ENCODE data around the gene ZSCAN22. TPM values are rescaled to one million over a fixed set of nuclear protein-coding genes. Genes with fewer than 3 reads are reported as not detected.
A peak's percentile ranks its signal among the peaks of the same experiment; 100 is the strongest.

The ZSCAN22 gene
- total and polyA plus RNA-seq, 8 donors, result 0.65 to 2.5 (median 1.2) TPM

DNA sequence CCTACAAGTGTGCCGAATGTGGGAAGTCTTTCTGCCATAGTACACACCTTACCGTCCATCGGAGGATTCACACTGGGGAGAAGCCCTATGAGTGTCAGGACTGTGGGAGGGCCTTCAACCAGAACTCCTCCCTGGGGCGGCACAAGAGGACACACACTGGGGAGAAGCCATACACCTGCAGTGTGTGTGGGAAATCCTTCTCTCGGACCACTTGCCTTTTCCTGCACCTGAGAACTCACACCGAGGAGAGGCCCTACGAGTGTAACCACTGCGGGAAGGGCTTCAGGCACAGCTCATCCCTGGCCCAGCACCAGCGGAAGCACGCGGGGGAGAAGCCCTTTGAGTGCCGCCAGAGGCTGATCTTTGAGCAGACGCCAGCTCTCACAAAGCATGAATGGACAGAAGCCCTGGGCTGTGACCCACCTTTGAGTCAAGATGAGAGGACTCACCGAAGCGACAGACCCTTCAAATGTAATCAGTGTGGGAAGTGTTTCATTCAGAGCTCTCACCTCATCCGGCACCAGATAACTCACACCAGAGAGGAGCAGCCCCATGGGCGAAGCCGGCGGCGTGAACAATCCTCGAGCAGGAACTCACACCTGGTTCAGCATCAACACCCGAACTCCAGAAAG lies 31.9 kb upstream of the ZSCAN22 start:
- H3K4me1 ChIP-seq, result no peaks in the 10 kb centered on the region
- FAIRE-seq (no peak), ATAC-seq (no peak), DNase-seq (no peak)
- intact Hi-C loops (cut with DNase I), result no loop called here
- H3K27me3 ChIP-seq, result no peaks in the 10 kb centered on the region
- TF ChIP-seq, protein P1, sequence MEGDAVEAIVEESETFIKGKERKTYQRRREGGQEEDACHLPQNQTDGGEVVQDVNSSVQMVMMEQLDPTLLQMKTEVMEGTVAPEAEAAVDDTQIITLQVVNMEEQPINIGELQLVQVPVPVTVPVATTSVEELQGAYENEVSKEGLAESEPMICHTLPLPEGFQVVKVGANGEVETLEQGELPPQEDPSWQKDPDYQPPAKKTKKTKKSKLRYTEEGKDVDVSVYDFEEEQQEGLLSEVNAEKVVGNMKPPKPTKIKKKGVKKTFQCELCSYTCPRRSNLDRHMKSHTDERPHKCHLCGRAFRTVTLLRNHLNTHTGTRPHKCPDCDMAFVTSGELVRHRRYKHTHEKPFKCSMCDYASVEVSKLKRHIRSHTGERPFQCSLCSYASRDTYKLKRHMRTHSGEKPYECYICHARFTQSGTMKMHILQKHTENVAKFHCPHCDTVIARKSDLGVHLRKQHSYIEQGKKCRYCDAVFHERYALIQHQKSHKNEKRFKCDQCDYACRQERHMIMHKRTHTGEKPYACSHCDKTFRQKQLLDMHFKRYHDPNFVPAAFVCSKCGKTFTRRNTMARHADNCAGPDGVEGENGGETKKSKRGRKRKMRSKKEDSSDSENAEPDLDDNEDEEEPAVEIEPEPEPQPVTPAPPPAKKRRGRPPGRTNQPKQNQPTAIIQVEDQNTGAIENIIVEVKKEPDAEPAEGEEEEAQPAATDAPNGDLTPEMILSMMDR (IDR thresholded peaks at IDR 0.05), result no peak
- no peak overlapping the region for H3K27ac ChIP-seq
- WGBS, 2 donors, result 98 to 99% methylated on average over 22 of the region's 22 CpGs
- H3K4me3 ChIP-seq, result no peak overlapping the region
- H3K9me3 ChIP-seq, result no peaks in the 10 kb centered on the region
- H3K36me3 ChIP-seq, result peaks cover 0 to 26% (median 8%) of the 10 kb centered on the region in 3 donors

GRCh38 chr19:58296104-58296503 lies 30.7 kb upstream of the ZSCAN22 start:
- FAIRE-seq (no peak), DNase-seq (no peak), ATAC-seq (no peak)
- H3K36me3 ChIP-seq, result peaks cover 0 to 18% (median 8%) of the 10 kb centered on the region in 3 donors
- TF ChIP-seq, protein P1 (IDR thresholded peaks at IDR 0.05), result no peak
- no peak overlapping the region for H3K27ac ChIP-seq
- no peak overlapping the region for H3K4me3 ChIP-seq
- intact Hi-C loops (cut with DNase I), result no loop called here
- no peaks in the 10 kb centered on the region for H3K4me1 ChIP-seq
- 96 to 98% methylated on average over 7 of the region's 7 CpGs for whole genome bisulfite sequencing, 2 donors
- H3K27me3 ChIP-seq, result no peaks in the 10 kb centered on the region
- no peaks in the 10 kb centered on the region for H3K9me3 ChIP-seq

DNA sequence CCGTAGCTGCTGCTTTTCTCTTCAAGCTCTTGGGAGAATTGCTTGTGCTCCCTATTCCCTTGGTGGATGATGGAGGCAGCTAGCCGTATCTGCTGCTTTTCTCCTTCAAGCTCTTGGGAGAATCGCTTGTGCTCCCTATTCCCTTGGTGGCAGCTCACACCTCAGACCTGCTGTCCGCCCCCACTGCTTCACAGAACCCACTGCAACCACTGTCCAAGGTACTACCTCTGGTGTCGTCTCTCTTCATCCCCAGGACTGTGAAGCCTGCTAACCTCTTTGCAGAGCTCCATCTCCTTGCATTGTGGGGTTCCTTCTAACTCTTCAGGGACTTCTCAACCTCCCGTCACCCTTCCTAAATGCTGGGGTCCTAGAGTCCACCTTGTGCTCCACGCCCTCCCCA lies 26.2 kb upstream of the ZSCAN22 start:
- no peaks in the 10 kb centered on the region for H3K4me1 ChIP-seq
- H3K4me3 ChIP-seq, result no peak overlapping the region
- FAIRE-seq, result no peak
- TF ChIP-seq, protein P1 (IDR thresholded peaks at IDR 0.05), result no peak
- no peak overlapping the region for H3K27ac ChIP-seq
- 94 to 98% methylated on average over 6 to 7 of the region's 7 CpGs for WGBS, 2 donors
- no peak for ATAC-seq
- no peaks in the 10 kb centered on the region for H3K27me3 ChIP-seq
- intact Hi-C loops (cut with DNase I), result no loop called here
- DNase-seq, result no peak
- H3K9me3 ChIP-seq, result no peaks in the 10 kb centered on the region
- H3K36me3 ChIP-seq, result no peaks in the 10 kb centered on the region

DNA sequence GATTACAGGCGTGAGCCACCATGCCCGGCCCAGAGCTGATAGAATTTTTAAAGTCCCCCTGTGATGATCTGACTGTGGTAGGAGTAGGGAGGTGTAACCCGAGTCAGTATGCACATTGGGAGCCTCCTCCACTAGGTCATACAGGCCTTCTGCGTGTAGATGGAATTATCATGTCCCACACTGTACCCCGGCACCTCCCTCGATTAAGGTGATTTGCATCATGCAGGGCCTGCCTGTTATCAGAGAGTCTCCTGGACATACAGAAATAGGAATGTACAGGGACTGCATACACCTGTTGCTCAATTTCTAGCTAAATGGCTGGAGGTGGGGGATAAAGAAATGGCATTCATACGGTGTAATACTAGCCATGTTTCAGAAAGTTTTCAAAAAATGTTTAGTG lies 22.5 kb upstream of the ZSCAN22 start:
- Histone ChIP-seq H3K4me1 (peaks cover 0 to 11% (median 0%) of the 10 kb centered on the region in 3 donors), H3K27me3 (no peaks in the 10 kb centered on the region), H3K9me3 (no peaks in the 10 kb centered on the region), H3K27ac (peak overlapping the region in 2 of 4 donors; percentile 53 to 68), H3K4me3 (peak overlapping the region in 2 of 4 donors; percentile 96 to 97), H3K36me3 (no peaks in the 10 kb centered on the region)
- ATAC-seq (no peak), DNase-seq (no peak), FAIRE-seq (no peak)
- intact Hi-C loops (cut with DNase I), result no loop called here
- TF ChIP-seq, protein P1 (IDR thresholded peaks at IDR 0.05), result no peak
- 85 to 92% methylated on average over 7 of the region's 7 CpGs for WGBS, 2 donors

DNA sequence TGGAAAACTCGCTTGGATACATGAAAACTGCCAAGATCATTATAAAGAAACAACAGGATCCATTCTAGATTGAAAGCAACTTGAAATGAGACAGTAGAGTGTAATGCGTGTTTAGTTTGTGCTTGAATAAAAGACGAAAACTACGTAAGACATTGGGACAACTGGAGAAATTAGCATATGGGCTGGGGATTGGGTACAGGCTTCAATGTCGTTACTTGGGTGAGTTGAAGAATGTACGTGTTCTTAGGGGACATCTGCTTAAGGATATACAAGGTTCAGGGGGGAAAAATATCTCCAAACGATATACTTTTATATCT lies 22.1 kb upstream of the ZSCAN22 start:
- ATAC-seq (peak in 3 of 4 donors; percentile 5 to 14 (median 11)), DNase-seq (no peak), FAIRE-seq (peak; percentile 9)
- peak overlapping the region in 3 of 4 donors; percentile 67 to 97 (median 96) for H3K4me3 ChIP-seq
- no peaks in the 10 kb centered on the region for H3K9me3 ChIP-seq
- H3K4me1 ChIP-seq, result peaks cover 0 to 11% (median 0%) of the 10 kb centered on the region in 3 donors
- H3K27ac ChIP-seq, result peak overlapping the region in 3 of 4 donors; percentile 53 to 75 (median 68)
- no peaks in the 10 kb centered on the region for H3K36me3 ChIP-seq
- intact Hi-C loops (cut with DNase I), result no loop called here
- TF ChIP-seq, protein P1 (IDR thresholded peaks at IDR 0.05), result no peak
- WGBS, 2 donors, result 17 to 25% methylated on average over 7 of the region's 7 CpGs
- H3K27me3 ChIP-seq, result no peaks in the 10 kb centered on the region

Data from pancreas (tissue), 10 donors.